ENCODE measurements around the gene OVOL1.

GRCh38 chr11:65822776-65823528 is 36.1 kb downstream of the OVOL1 start:
- TF ChIP-seq CTCF (conservative IDR thresholded peaks at IDR 0.05; ENCODE audit: low read depth, low read length) (no peak), EZH2 (IDR thresholded peaks at IDR 0.05; ENCODE audit: borderline replicate concordance, low read depth, low read length, poor library complexity, severe bottlenecking) (no peak)
